AG09319 (cell line): ENCODE data around the gene TTC16.

Experiments
- DNase-seq: peaks from one replicate; pipeline ENCODE4 v3.0.0-alpha.2; 2010; ENCODE audit warnings: low read depth; ENCODE audit errors: extremely low read depth
- CTCF ChIP-seq: IDR thresholded peaks from 2 replicates; pipeline ENCODE4 v1.5.1; 2011; ENCODE audit warnings: low read depth, mild to moderate bottlenecking, inconsistent platforms, low read length, moderate library complexity

The TTC16 gene

DNA sequence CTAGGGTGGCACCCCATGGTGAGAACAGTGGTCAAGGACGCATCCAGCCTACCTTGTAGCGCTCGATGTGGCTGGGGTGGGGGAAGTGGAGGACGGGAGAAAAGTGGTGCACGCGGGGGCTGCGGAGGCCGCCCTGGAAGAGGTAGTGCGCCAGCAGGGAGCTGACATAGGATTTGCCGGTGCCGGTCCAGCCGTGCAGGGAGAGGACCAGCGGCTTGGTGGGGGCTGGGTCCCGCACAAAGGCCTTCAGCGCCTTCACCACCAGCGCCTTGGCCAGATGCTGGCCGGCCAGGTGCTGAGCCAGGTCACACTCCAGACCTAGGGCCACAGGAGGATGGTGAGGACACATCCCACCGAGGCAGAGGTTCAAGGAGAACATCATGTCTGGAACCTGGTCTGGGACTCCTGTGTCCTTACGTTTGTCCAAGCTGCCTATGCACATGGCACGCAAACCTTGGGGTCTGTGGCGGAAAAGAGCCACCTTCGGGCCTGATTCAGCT, 18.4 kb downstream of the TTC16 start:
- no peak for TF ChIP-seq CTCF
- DNase-seq: no peak

DNA sequence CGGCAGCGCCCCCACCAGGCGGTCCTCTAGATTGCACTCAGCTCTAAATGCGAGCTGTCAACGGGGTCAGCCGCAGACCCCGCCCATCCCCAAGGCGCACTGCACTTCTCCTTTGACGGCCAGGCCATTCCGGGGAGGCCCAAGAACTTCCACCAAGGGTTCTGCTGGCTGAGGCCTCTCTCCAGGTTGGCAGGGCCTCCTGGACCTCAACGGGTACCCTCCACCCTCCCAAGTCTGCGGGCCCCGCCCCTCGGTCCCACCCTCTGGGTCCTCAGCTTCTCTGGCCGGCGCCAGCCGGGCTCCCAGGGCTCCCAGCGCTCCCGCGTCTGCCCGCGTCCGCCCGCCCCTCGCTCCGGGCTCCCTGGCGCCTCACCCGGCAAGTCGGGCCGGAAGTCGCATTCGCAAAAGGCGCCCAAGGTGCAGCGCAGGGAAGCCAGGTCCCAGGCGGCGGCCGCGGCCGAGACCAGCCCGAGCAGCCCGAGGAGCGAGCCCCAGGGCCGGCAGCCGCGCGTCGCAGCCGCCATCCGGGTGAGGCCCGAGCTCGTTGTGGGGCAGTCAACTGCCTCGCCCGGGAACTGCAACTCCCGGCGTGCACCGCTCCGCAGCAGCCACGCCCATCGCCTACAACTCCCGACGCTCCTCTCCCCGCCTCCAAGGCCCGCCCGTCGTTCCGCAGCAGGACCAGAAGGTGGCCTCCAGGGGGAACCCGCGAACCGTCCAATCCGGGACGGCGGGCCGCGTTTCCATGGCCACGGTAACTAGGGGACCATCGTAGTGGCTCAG, 19.1 kb downstream of the TTC16 start, which contains the start of gene TOR2A:
TSS of gene TOR2A (minus strand) at position 548 of the 783 bp plus-strand sequence. CDS start at position 524, 24 bp downstream.
- TF ChIP-seq CTCF: peak; percentile 94
- peak; percentile 92 for DNase-seq

GRCh38 chr9:127735530-127736185, 19.8 kb downstream of the TTC16 start:
- no peak for TF ChIP-seq CTCF
- no peak for DNase-seq

DNA sequence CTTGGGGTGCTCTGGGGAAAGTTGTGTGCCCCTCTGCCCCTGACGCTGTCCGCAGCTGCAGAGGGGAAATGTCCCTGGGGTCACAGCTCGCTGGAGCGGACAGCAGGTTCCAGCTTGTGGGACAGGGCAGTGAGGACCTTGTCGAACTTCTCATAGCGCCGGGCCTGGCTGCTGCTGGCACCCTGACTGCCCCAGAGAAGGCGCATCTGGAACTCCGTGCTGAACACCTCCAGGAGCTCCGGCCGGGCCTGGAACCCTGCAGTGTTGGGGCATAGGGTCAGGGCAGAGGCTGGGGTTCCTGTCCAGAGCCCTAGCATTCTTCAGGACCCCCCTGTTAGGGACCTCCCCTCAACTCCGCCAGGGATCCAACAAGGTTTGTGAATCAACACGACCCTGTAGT, 22.8 kb downstream of the TTC16 start:
- no peak for DNase-seq
- TF ChIP-seq CTCF: no peak

DNA sequence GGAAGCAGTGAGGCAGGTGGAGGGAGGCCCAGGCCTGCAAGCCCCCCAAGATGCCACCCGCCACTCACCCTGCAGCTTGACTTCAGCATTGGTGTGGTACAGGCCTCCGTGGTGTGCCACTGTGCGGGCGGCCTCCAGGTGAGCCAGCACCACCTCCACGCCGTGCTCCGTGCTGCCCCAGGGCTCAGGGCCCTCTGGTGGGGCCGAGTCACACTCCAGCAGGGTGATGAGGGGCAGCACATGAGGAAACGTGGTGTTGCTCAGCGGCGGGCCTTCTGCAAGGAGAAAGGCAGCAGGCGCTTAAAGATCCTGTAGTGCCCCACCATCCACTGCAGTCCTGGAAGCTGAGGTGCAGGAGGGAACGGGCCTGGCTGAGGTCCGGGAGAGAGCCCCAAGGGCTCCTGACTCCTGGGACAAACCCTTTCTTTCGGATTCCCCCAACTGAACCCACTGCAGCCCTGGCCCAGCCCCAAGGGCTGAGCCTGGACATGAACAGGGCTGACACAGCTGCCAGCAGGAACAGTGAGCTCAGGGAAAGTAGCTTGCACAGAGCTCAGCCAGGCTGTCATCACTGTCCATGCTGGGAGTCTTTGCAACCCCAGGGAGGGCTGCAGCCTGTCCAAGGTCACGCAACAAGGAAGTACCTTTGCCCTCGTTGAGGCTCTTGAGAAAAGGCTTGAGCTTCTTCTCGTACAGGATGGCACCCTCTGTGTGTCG, 23.9 kb downstream of the TTC16 start:
- no peak for DNase-seq
- no peak for TF ChIP-seq CTCF

- no peak for DNase-seq
Observed at GRCh38 chr9:127741831-127742434, 26.1 kb downstream of the TTC16 start.

More at GRCh38 chr9:127741831-127742434, 26.1 kb downstream of the TTC16 start:
- no peak for TF ChIP-seq CTCF
